Stomach (tissue), 9 donors: Measurements from ENCODE around the gene MAP7D2. TPM values are rescaled to one million over a fixed set of nuclear protein-coding genes. Genes with fewer than 3 reads are reported as not detected.

Experiments used
- DNase-seq, 2 donors: peaks; one replicate each; pipeline versions ENCODE4 v3.0.0 to v3.0.0-alpha.2; 2013 to 2019
- H3K27ac ChIP-seq, 5 donors: fragments of 200-600 bp in 4 of 5; sonication (generic) in 4 of 5; one replicate each; pipeline ENCODE4 v1.5.1; 2013 to 2019; ENCODE audit warnings: mild to moderate bottlenecking in 1 of 5, moderate library complexity in 1 of 5
- H3K27me3 ChIP-seq, 3 donors: fragments of 200-600 bp; sonication (generic); one replicate each; pipeline ENCODE4 v1.5.1; 2017 to 2019; ENCODE audit warnings: mixed run types in 1 of 3
- H3K36me3 ChIP-seq, 4 donors: fragments of 200-600 bp; sonication (generic); 1 replicate in 3 of 4; 2 replicates in 1 of 4; pipeline ENCODE4 v1.5.1; 2016 to 2019
- H3K4me1 ChIP-seq, 4 donors: fragments of 200-600 bp; sonication (generic); one replicate each; pipeline ENCODE4 v1.5.1; 2016 to 2019
- H3K4me3 ChIP-seq, 4 donors: fragments of 200-600 bp; sonication (generic) in 3 of 4; one replicate each; pipeline ENCODE4 v1.5.1; 2016 to 2019; ENCODE audit warnings: mild to moderate bottlenecking in 1 of 4
- H3K9me3 ChIP-seq, 4 donors: fragments of 200-600 bp; sonication (generic); one replicate each; pipeline ENCODE4 v1.5.1; 2016 to 2019
- CTCF ChIP-seq, 7 experiments: fragments of 450-650 bp in 4 of 7; fragments of 200-600 bp in 3 of 7; sonication (generic) in 3 of 7; IDR thresholded peaks; one replicate each; pipeline ENCODE4 v1.5.1; 2016 to 2019; ENCODE audit warnings: antibody characterized with exemption in 7 of 7, control low read depth in 2 of 7, mild to moderate bottlenecking in 1 of 7
- EP300 ChIP-seq: sonication (generic); formaldehyde crosslinking; IDR thresholded peaks from one replicate; pipeline ENCODE4 v1.6.1; 2017; ENCODE audit warnings: antibody characterized with exemption
- POLR2A ChIP-seq, 4 donors: fragments of 450-650 bp; IDR thresholded peaks; one replicate each; pipeline ENCODE4 v1.6.1; 2016; ENCODE audit warnings: antibody characterized with exemption in 4 of 4, control low read depth in 2 of 4, mild to moderate bottlenecking in 1 of 4, moderate library complexity in 1 of 4
- POLR2AphosphoS5 ChIP-seq, 3 donors: sonication (generic); formaldehyde crosslinking; IDR thresholded peaks; one replicate each; pipeline ENCODE4 v1.6.1; 2016; ENCODE audit warnings: antibody characterized with exemption in 3 of 3
- WGBS, 5 donors: extraction: QIAGEN DNeasy Blood & Tissue Kit in 3 of 5; methylation state at CpG; one replicate each; pipeline versions ENCODE4 v1.1.5 to v1.1.7; 2013 to 2018; 5-methylcytosine and 5-hydroxymethylcytosine counted together
- intact Hi-C: fragments of 100-400 bp; cut with DNase I; formaldehyde crosslinking; loops from one replicate; pipeline ENCODE4 v1.15.1; 2023; ENCODE audit warnings: low total_unique reads
- polyA plus RNA-seq, 3 donors: library from polyadenylated mRNA; stranded (reverse); fragments of 200-250 nt; gene quantifications; one replicate each; pipeline ENCODE4 v1.2.3, GENCODE V29; 2013
- total RNA-seq, 5 donors: library from RNA; depleted of rRNA; stranded (reverse); fragments of >200 nt; gene quantifications; one replicate each; pipeline versions ENCODE4 v1.1.0 to v1.2.3, GENCODE V29; 2014 to 2016
- donor health status: healthy with polysubstance abuse.
- donor health status: Bipolar disorder and iron deficiency.
- donor health status: healthy.

The MAP7D2 gene
- total and polyA plus RNA-seq, 8 donors = 0.89 to 70.0 (median 16.6) TPM; not detected in 1

GRCh38 chrX:20015422-20015821 lies 101.3 kb downstream of the MAP7D2 start:
- Histone ChIP-seq H3K4me1 (no peaks in the 10 kb centered on the region), H3K4me3 (no peak overlapping the region), H3K36me3 (peaks cover 0 to 8% (median 0%) of the 10 kb centered on the region in 4 donors), H3K9me3 (peaks cover 0 to 21% (median 10%) of the 10 kb centered on the region in 4 donors), H3K27ac (no peak overlapping the region), H3K27me3 (no peaks in the 10 kb centered on the region)
- WGBS, 5 donors = 42 to 54% (median 48%) methylated on average over 1 of the region's 1 CpG; no CpG with 5 or more reads in 1 of the 5 donors
- TF ChIP-seq EP300 (no peak), POLR2AphosphoS5 (IDR thresholded peaks at IDR 0.05) (no peak), CTCF (IDR thresholded peaks at IDR 0.05) (no peak)
- DNase-seq = no peak
- intact Hi-C loops = no loop called here

- peaks cover 0 to 8% (median 0%) of the 10 kb centered on the region in 4 donors for H3K36me3 ChIP-seq
- no peak overlapping the region for H3K27ac ChIP-seq
- intact Hi-C loops = no loop called here
- H3K4me3 ChIP-seq = no peak overlapping the region
- no peaks in the 10 kb centered on the region for H3K27me3 ChIP-seq
- WGBS, 5 donors = 69 to 95% (median 83%) methylated on average over 4 of the region's 4 CpGs
- H3K4me1 ChIP-seq = no peaks in the 10 kb centered on the region
- peak in 1 of 2 donors; percentile 11 for DNase-seq
- peaks cover 0 to 21% (median 10%) of the 10 kb centered on the region in 4 donors for H3K9me3 ChIP-seq
- TF ChIP-seq EP300 (no peak), POLR2AphosphoS5 (IDR thresholded peaks at IDR 0.05) (no peak), CTCF (IDR thresholded peaks at IDR 0.05) (no peak), POLR2A (IDR thresholded peaks at IDR 0.05) (no peak)
These were observed 105.1 kb downstream of the MAP7D2 start for GRCh38 chrX:20011608-20012007.

- intact Hi-C loops = no loop called here
- H3K4me3 ChIP-seq = no peak overlapping the region
- no peak overlapping the region for H3K27ac ChIP-seq
- no peaks in the 10 kb centered on the region for H3K4me1 ChIP-seq
- TF ChIP-seq EP300 (no peak), POLR2AphosphoS5 (IDR thresholded peaks at IDR 0.05) (no peak), POLR2A (IDR thresholded peaks at IDR 0.05) (no peak), CTCF (IDR thresholded peaks at IDR 0.05) (no peak)
- 40 to 59% (median 54%) methylated on average over 7 of the region's 7 CpGs for WGBS, 5 donors
- no peaks in the 10 kb centered on the region for H3K27me3 ChIP-seq
- H3K36me3 ChIP-seq = no peaks in the 10 kb centered on the region
- H3K9me3 ChIP-seq = no peaks in the 10 kb centered on the region
- DNase-seq = no peak
These were observed 108.6 kb downstream of the MAP7D2 start for GRCh38 chrX:20007962-20008622.

- intact Hi-C loops = no loop called here
- TF ChIP-seq CTCF (IDR thresholded peaks at IDR 0.05) (no peak), POLR2A (IDR thresholded peaks at IDR 0.05) (no peak), EP300 (no peak), POLR2AphosphoS5 (IDR thresholded peaks at IDR 0.05) (no peak)
- Histone ChIP-seq H3K27ac (no peak overlapping the region), H3K27me3 (no peaks in the 10 kb centered on the region), H3K4me1 (no peaks in the 10 kb centered on the region), H3K9me3 (no peaks in the 10 kb centered on the region), H3K36me3 (no peaks in the 10 kb centered on the region), H3K4me3 (no peak overlapping the region)
- 80 to 100% (median 95%) methylated on average over 2 of the region's 2 CpGs for WGBS, 5 donors
- no peak for DNase-seq
These were observed 110.8 kb downstream of the MAP7D2 start for GRCh38 chrX:20005883-20006282.
